Activated CD8-positive, alpha-beta T cell treated with anti-CD3 and anti-CD28 coated beads for 36 hours (primary cell): Measurements from ENCODE around the gene PMPCA. TPM values are rescaled to one million over a fixed set of nuclear protein-coding genes. Genes with fewer than 3 reads are reported as not detected.

Source experiments
- ATAC-seq: fragments of 200-7000 bp; cut with Tn5 transposase; one replicate; pipeline ENCODE4 v1.10.0; 2021; ENCODE audit warnings: mild to moderate bottlenecking, moderate library complexity
- CTCF ChIA-PET: fragments of 350-600 bp; sonication (Branson Sonifier 250); formaldehyde crosslinking; loops from one replicate; lab custom pipeline; 2021; ENCODE audit warnings: antibody characterized with exemption; lab: Charles Lee
- POLR2A ChIA-PET: fragments of 350-600 bp; sonication (Branson Sonifier 250); formaldehyde crosslinking; loops from one replicate; lab custom pipeline; 2021; ENCODE audit warnings: antibody characterized with exemption; lab: Charles Lee
- DNase-seq: peaks from one replicate; pipeline ENCODE4 v3.0.0-alpha.2; 2020
- H3K27ac Mint-ChIP-seq: one replicate; pipeline ENCODE4 v1.8.0; 2021; ENCODE audit warnings: mild to moderate bottlenecking, mixed read lengths
- H3K27me3 Mint-ChIP-seq: one replicate; pipeline ENCODE4 v1.8.0; 2021; ENCODE audit warnings: mixed read lengths
- H3K36me3 Mint-ChIP-seq: one replicate; pipeline ENCODE4 v1.8.0; 2021; ENCODE audit warnings: low read depth, mixed read lengths
- H3K4me1 Mint-ChIP-seq: one replicate; pipeline ENCODE4 v1.8.0; 2021; ENCODE audit warnings: low read depth, mixed read lengths
- H3K4me3 Mint-ChIP-seq: one replicate; pipeline ENCODE4 v1.8.0; 2021; ENCODE audit warnings: mild to moderate bottlenecking, moderate library complexity, mixed read lengths
- H3K9me3 Mint-ChIP-seq: one replicate; pipeline ENCODE4 v1.8.0; 2021; ENCODE audit warnings: mixed read lengths
- CTCF ChIP-seq: fragments of 200-600 bp; IDR thresholded peaks from one replicate; pipeline ENCODE4 v1.8.0; 2022; ENCODE audit warnings: antibody characterized with exemption, mild to moderate bottlenecking
- intact Hi-C: fragments of 100-400 bp; cut with micrococcal nuclease; formaldehyde crosslinking; loops from one replicate; pipeline ENCODE4 v1.10.0; 2022
- total RNA-seq, 2 experiments: library from RNA; stranded (reverse); gene quantifications; one replicate each; pipeline ENCODE4 v1.2.3, GENCODE V29; 2021

Gene PMPCA
- total RNA-seq, 2 experiments from 2014 or later: 128 to 140 TPM

DNA sequence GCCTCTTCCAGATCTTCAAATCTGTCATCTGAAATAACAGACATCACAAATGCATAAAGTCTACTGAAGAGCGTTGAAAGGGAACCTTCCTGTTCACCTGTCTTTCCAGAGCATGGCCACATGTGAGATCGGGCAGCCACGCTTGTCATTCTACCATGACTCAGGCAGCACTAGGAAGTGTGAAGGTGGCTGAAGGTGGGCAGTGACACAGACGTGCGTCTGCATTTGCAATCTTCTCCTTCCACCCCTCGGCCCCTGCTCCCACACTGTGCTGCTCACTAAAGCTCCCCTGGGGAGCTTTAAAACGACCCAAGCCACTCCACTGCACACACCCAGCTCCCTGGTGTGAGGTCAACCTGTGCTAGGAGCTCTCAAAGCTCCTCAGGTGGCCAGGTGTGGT lies 2.5 kb upstream of the PMPCA start:
- Mint-ChIP-seq H3K27me3 (no peaks in the 10 kb centered on the region), H3K4me3 (no peak overlapping the region), H3K27ac (no peak overlapping the region), H3K4me1 (peaks cover 70% of the 10 kb centered on the region), H3K9me3 (no peaks in the 10 kb centered on the region), H3K36me3 (peaks cover 66% of the 10 kb centered on the region)
- DNase-seq: peak; percentile 23
- TF ChIP-seq CTCF: no peak
- ATAC-seq: no peak
- ChIA-PET POLR2A (interaction anchor here (0.9 to 1.5 kb wide), 2 partner anchors 9 to 10 kb away, joined by 3 to 5 read pairs; no protein-coding TSS in a partner anchor), CTCF (interaction anchor here (1.3 kb wide), 1 partner anchor 31 kb away, joined by 5 read pairs; no protein-coding TSS in a partner anchor)
- intact Hi-C loops: loop anchor here (10.0 kb wide), 1 partner anchor 93 kb away; no protein-coding TSS in a partner anchor

DNA sequence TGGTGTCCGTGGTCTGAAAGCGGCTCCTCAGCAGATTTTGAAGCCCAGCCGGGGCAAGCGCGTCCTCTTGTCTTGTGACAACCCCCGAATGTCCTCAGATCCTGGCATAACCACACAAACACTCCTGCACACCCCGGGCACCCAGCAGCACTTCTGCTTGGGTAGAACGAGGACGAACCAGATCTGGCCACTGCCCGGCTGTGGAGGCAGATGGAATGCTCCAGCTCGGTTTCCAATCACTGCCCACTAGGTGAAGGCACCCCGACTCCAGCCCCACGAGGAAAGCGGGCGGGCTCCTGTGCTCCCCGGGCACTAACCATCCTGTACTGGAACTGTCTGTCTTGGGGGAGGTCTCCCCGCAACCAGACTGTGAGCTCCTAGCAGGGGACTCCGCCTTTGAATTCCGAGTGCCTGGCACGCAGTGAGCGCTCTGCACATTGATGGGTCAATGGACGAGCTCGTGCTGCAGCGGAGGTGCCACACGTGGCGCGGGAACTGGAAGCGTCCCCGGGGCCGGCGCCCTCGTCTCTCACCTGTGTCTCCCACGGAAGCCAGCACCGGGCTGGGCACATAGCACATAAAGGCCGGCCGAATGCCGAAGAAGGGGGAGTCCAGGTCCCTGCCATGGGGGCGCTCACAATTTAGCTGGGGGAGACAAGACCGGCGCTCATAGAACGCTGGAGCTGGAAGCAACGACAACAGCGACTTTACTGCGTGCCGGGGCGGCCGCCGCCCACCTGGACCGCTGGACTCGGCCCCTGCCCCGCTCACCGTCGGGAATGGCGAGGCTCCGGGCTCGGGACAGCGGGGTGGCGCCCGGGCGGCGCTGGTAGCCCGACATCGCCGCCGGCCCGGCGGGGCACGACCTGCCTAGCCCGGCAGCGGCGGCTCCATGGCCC lies 652 bp upstream of the PMPCA start:
- no peak for TF ChIP-seq CTCF
- peak; percentile 42 for ATAC-seq
- Mint-ChIP-seq H3K27me3 (no peaks in the 10 kb centered on the region), H3K27ac (peak overlapping the region; percentile 95), H3K4me3 (peak overlapping the region; percentile 97), H3K9me3 (no peaks in the 10 kb centered on the region), H3K36me3 (peaks cover 70% of the 10 kb centered on the region), H3K4me1 (peaks cover 55% of the 10 kb centered on the region)
- intact Hi-C loops: loop anchor here (10.0 kb wide), 1 partner anchor 95 kb away; no protein-coding TSS in a partner anchor
- ChIA-PET POLR2A (interaction anchor here (0.7 to 2.2 kb wide), 15 partner anchors 9 to 505 kb away, joined by 3 to 16 read pairs (median 4); partner anchors contain the start of gene DNLZ), CTCF (interaction anchor here (0.8 to 3.2 kb wide), 6 partner anchors 10 to 450 kb away, joined by 3 to 21 read pairs (median 5); partner anchors contain the start of genes DNLZ and SNAPC4)
- DNase-seq: peak; percentile 58

- Mint-ChIP-seq H3K36me3 (peaks cover 71% of the 10 kb centered on the region), H3K4me3 (peak overlapping the region; percentile 97), H3K4me1 (peaks cover 45% of the 10 kb centered on the region), H3K27ac (peak overlapping the region; percentile 93), H3K9me3 (no peaks in the 10 kb centered on the region), H3K27me3 (no peaks in the 10 kb centered on the region)
- intact Hi-C loops: no loop called here
- ATAC-seq (no peak), DNase-seq (no peak)
- CTCF ChIA-PET: interaction anchor here (1.2 to 3.2 kb wide), 2 partner anchors 11 to 73 kb away, joined by 3 to 21 read pairs; partner anchors contain the start of gene SNAPC4
- POLR2A ChIA-PET: interaction anchor here (0.6 to 1.4 kb wide), 4 partner anchors 15 to 93 kb away, joined by 3 read pairs; no protein-coding TSS in a partner anchor
- TF ChIP-seq CTCF: no peak
Measured at GRCh38 chr9:136411378-136411777, 920 bp downstream of the PMPCA start.

DNA sequence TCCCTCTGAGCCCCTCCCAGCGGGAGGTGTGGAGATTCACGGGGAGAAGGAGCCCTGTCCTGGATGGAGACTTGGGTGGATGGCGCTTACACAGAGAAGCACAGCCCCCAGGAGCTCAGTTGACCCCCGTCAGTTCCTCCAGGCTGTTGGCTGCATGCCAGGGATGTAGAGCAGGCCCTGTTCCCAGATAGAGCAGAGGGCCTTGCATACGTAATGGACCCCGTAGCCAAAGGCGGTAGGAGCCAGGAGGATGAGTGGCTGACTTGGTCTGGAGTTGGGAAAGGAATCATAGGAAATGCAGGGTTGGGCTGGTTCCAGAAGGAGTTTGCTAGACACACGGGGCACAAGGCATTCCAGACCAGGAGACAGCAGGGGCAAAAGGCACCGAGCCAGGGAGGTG lies 2.5 kb downstream of the PMPCA start:
- ChIA-PET CTCF (interaction anchor here (1.0 to 1.9 kb wide), 2 partner anchors 12 to 71 kb away, joined by 3 to 6 read pairs; no protein-coding TSS in a partner anchor), POLR2A (interaction anchor here (1.1 to 2.4 kb wide), 5 partner anchors 9 to 41 kb away, joined by 3 to 12 read pairs (median 3); no protein-coding TSS in a partner anchor)
- Mint-ChIP-seq H3K27me3 (no peaks in the 10 kb centered on the region), H3K4me1 (peaks cover 35% of the 10 kb centered on the region), H3K9me3 (no peaks in the 10 kb centered on the region), H3K4me3 (no peak overlapping the region), H3K27ac (peak overlapping the region; percentile 1), H3K36me3 (peaks cover 73% of the 10 kb centered on the region)
- no peak for TF ChIP-seq CTCF
- no peak for DNase-seq
- ATAC-seq: no peak
- intact Hi-C loops: no loop called here
